ENCODE data around the gene MAP3K5.

Gene MAP3K5

DNA sequence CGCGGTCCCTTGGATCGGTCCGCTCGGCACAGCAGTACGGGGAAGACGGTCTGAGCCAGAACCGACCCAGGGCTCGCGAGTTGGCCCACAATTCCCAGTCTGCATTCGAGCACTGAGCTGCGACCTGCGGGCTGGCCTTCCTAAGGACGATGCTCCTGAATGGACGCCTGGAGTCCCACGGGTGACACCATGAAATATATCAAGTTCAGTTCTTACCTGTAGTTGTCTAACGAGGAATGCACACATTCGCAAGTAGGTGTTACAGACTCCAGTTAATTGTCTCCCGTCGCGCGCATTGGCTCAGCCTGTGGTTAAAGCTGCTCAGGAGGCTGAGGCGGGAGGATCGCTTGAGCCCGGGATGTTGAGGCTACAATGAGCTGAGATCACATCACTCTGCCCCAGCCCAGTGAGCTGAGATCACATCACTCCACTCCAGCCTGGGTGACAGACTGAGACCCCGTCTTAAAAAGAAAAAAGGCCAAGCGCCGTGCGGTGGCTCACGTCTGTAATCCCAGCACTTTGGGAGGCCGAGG, 30.9 kb upstream of the MAP3K5 start:
- H3K4me2 ChIP-seq (ENCODE audit: low read length): peak overlapping the region; percentile 78
- H3K18ac ChIP-seq (ENCODE audit: low read length): no peak overlapping the region
- H2AK5ac ChIP-seq (ENCODE audit: low read length): peak overlapping the region; percentile 77
- H4K8ac ChIP-seq (ENCODE audit: low read depth, low read length): no peak overlapping the region
- peak overlapping the region; percentile 77 for H3K9ac ChIP-seq (ENCODE audit: low read length)
- DNase-seq: no peak
- H3K4ac ChIP-seq (ENCODE audit: low read depth, low read length): peak overlapping the region; percentile 63
- no peaks in the 10 kb centered on the region for H3K79me2 ChIP-seq (ENCODE audit: control insufficient read depth, insufficient read depth, low read length)
- no peak overlapping the region for H2BK120ac ChIP-seq (ENCODE audit: low read depth, low read length)
- H3K4me3 ChIP-seq (ENCODE audit: low read length): peak overlapping the region; percentile 34
- H2BK5ac ChIP-seq (ENCODE audit: low read length): no peak overlapping the region
- peak overlapping the region; percentile 62 for H4K5ac ChIP-seq (ENCODE audit: low read length)
- peaks cover 1% of the 10 kb centered on the region for H3K36me3 ChIP-seq (ENCODE audit: control insufficient read depth, insufficient read depth, low read length)
- peak overlapping the region; percentile 34 for H3K23ac ChIP-seq (ENCODE audit: low read length)
- peak overlapping the region; percentile 97 for H3K56ac ChIP-seq (ENCODE audit: low read length)
- H3K27me3 ChIP-seq (ENCODE audit: insufficient read depth, low read length, poor library complexity): no peaks in the 10 kb centered on the region
- no CpG with 5 or more reads among the region's 31 CpGs for WGBS (ENCODE audit: extremely low coverage, insufficient coverage, low lambda C conversion rate)
- H2BK15ac ChIP-seq (replicated peaks; ENCODE audit: low read depth): no peak overlapping the region
- no peaks in the 10 kb centered on the region for H3K4me1 ChIP-seq (ENCODE audit: control insufficient read depth, low read depth, low read length)
- H3K27ac ChIP-seq (ENCODE audit: low read depth, low read length): no peak overlapping the region
- H3K79me1 ChIP-seq (ENCODE audit: low read length): peaks cover 2% of the 10 kb centered on the region

DNA sequence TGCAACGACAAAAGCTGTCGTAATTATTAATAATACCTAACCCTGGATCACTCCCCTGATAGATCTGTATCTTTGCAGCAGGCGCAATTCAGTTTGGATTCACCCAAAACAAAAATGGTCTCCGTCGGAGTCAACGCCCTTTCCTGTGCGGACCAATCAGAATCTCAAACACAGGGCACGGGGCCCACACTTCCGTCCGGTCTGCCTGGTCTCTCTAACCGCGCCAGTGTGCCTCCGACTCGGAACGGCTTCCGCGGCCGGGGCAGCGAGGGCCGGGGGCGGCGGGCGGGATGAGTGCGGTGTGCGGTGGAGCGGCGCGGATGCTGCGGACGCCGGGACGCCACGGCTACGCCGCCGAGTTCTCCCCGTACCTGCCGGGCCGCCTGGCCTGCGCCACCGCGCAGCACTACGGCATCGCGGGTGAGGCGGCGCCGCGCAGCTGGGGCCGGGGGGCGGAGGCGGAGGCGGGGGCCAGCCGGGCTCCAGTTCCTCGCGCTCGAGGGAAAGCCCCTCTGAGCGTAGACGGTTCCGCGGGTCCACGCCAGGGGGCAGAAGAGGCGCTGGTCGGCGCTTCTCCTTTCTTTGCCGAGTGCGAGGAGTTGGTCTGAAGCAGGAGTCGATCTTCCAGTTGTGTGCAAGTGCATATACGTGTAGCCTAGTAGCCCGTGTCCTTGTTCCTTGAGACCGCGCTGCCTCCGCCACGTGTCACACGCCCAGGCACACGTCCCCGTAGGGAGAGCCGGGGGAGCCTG, 30.3 kb upstream of the MAP3K5 start, which contains the start of gene PEX7:
PEX7 (plus strand) TSS at position 217 of the 752 bp plus-strand sequence; CDS start at position 291, 74 bp downstream.
- Histone ChIP-seq H3K23ac (ENCODE audit: low read length) (peak within 1 kb of the TSS; percentile 50), H3K4me3 (ENCODE audit: low read length) (peak within 1 kb of the TSS; percentile 51), H3K27me3 (ENCODE audit: insufficient read depth, low read length, poor library complexity) (no peaks in the 10 kb centered on the region), H3K4ac (ENCODE audit: low read depth, low read length) (peak within 1 kb of the TSS; percentile 63), H3K4me2 (ENCODE audit: low read length) (peak within 1 kb of the TSS; percentile 78), H3K9ac (ENCODE audit: low read length) (peak within 1 kb of the TSS; percentile 77), H3K18ac (ENCODE audit: low read length) (peak within 1 kb of the TSS; percentile 97), H4K5ac (ENCODE audit: low read length) (peak within 1 kb of the TSS; percentile 62), H3K4me1 (ENCODE audit: control insufficient read depth, low read depth, low read length) (no peaks in the 10 kb centered on the region), H2BK5ac (ENCODE audit: low read length) (no peak within 1 kb of the TSS), H2BK120ac (ENCODE audit: low read depth, low read length) (no peak within 1 kb of the TSS), H2BK15ac (replicated peaks; ENCODE audit: low read depth) (no peak within 1 kb of the TSS), H2AK5ac (ENCODE audit: low read length) (peak within 1 kb of the TSS; percentile 77), H3K27ac (ENCODE audit: low read depth, low read length) (peak within 1 kb of the TSS; percentile 77), H4K8ac (ENCODE audit: low read depth, low read length) (peak within 1 kb of the TSS; percentile 97), H3K79me1 (ENCODE audit: low read length) (peaks cover 2% of the 10 kb centered on the region), H3K56ac (ENCODE audit: low read length) (peak within 1 kb of the TSS; percentile 97), H3K36me3 (ENCODE audit: control insufficient read depth, insufficient read depth, low read length) (peaks cover 1% of the 10 kb centered on the region), H3K79me2 (ENCODE audit: control insufficient read depth, insufficient read depth, low read length) (no peaks in the 10 kb centered on the region)
- peak; percentile 97 for DNase-seq
- WGBS (ENCODE audit: extremely low coverage, insufficient coverage, low lambda C conversion rate): no CpG with 5 or more reads among the region's 78 CpGs

DNA sequence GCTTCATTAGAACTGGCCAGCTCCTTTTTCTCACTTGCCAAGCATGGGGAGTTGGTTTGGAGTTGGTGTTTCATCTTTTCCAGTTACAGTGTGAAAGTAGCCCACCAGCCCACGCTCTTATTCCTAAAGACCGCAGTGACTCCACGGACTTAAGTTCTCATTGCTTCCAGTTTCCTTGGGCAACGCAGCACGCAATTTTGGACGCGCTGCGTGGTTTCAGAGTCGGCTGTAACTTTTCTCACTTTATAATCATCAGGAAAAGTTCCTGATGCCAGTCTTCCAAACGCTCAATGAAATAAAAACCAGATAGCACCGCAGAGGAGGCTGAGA, 29.7 kb upstream of the MAP3K5 start:
- H2BK15ac ChIP-seq (replicated peaks; ENCODE audit: low read depth): no peak overlapping the region
- H2BK120ac ChIP-seq (ENCODE audit: low read depth, low read length): no peak overlapping the region
- no CpG with 5 or more reads among the region's 11 CpGs for WGBS (ENCODE audit: extremely low coverage, insufficient coverage, low lambda C conversion rate)
- H3K4ac ChIP-seq (ENCODE audit: low read depth, low read length): peak overlapping the region; percentile 21
- H3K27me3 ChIP-seq (ENCODE audit: insufficient read depth, low read length, poor library complexity): no peaks in the 10 kb centered on the region
- H3K18ac ChIP-seq (ENCODE audit: low read length): peak overlapping the region; percentile 97
- H3K79me1 ChIP-seq (ENCODE audit: low read length): peaks cover 2% of the 10 kb centered on the region
- no peaks in the 10 kb centered on the region for H3K79me2 ChIP-seq (ENCODE audit: control insufficient read depth, insufficient read depth, low read length)
- peak overlapping the region; percentile 49 for H3K9ac ChIP-seq (ENCODE audit: low read length)
- no peak overlapping the region for H2BK5ac ChIP-seq (ENCODE audit: low read length)
- H3K4me2 ChIP-seq (ENCODE audit: low read length): peak overlapping the region; percentile 27
- H4K8ac ChIP-seq (ENCODE audit: low read depth, low read length): peak overlapping the region; percentile 97
- H3K4me3 ChIP-seq (ENCODE audit: low read length): peak overlapping the region; percentile 5
- no peak overlapping the region for H2AK5ac ChIP-seq (ENCODE audit: low read length)
- no peaks in the 10 kb centered on the region for H3K4me1 ChIP-seq (ENCODE audit: control insufficient read depth, low read depth, low read length)
- H3K27ac ChIP-seq (ENCODE audit: low read depth, low read length): no peak overlapping the region
- H4K5ac ChIP-seq (ENCODE audit: low read length): no peak overlapping the region
- DNase-seq: no peak
- H3K23ac ChIP-seq (ENCODE audit: low read length): no peak overlapping the region
- H3K36me3 ChIP-seq (ENCODE audit: control insufficient read depth, insufficient read depth, low read length): peaks cover 1% of the 10 kb centered on the region
- H3K56ac ChIP-seq (ENCODE audit: low read length): peak overlapping the region; percentile 87

DNA sequence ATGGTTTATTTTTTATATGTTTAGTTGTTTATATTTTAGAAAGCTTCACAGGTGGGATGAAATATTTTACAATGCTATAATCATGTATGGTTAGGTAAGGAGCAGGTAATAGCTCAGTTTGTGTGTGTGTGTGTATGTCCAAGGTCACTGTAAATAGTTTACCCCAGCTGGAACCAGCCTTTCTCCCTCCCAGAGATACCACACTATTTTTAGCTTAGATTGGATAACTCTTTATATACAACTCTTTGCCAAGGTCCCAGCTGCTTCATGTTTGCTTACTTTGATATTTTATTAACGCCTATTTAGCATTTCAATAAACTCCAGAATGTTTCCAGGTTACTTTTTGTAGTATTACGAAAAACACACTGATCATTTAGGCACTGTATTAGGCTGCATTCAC, 28.3 kb upstream of the MAP3K5 start:
- Histone ChIP-seq H2BK5ac (ENCODE audit: low read length) (no peak overlapping the region), H2AK5ac (ENCODE audit: low read length) (no peak overlapping the region), H3K79me2 (ENCODE audit: control insufficient read depth, insufficient read depth, low read length) (no peaks in the 10 kb centered on the region), H3K9ac (ENCODE audit: low read length) (no peak overlapping the region), H3K27me3 (ENCODE audit: insufficient read depth, low read length, poor library complexity) (no peaks in the 10 kb centered on the region), H3K56ac (ENCODE audit: low read length) (no peak overlapping the region), H4K5ac (ENCODE audit: low read length) (no peak overlapping the region), H3K4me3 (ENCODE audit: low read length) (no peak overlapping the region), H3K27ac (ENCODE audit: low read depth, low read length) (no peak overlapping the region), H3K4ac (ENCODE audit: low read depth, low read length) (no peak overlapping the region), H2BK120ac (ENCODE audit: low read depth, low read length) (no peak overlapping the region), H3K4me2 (ENCODE audit: low read length) (no peak overlapping the region), H4K8ac (ENCODE audit: low read depth, low read length) (no peak overlapping the region), H2BK15ac (replicated peaks; ENCODE audit: low read depth) (no peak overlapping the region), H3K79me1 (ENCODE audit: low read length) (peaks cover 2% of the 10 kb centered on the region), H3K4me1 (ENCODE audit: control insufficient read depth, low read depth, low read length) (no peaks in the 10 kb centered on the region), H3K18ac (ENCODE audit: low read length) (no peak overlapping the region), H3K23ac (ENCODE audit: low read length) (no peak overlapping the region), H3K36me3 (ENCODE audit: control insufficient read depth, insufficient read depth, low read length) (no peaks in the 10 kb centered on the region)
- no CpG with 5 or more reads among the region's 2 CpGs for WGBS (ENCODE audit: extremely low coverage, insufficient coverage, low lambda C conversion rate)
- DNase-seq: no peak

DNA sequence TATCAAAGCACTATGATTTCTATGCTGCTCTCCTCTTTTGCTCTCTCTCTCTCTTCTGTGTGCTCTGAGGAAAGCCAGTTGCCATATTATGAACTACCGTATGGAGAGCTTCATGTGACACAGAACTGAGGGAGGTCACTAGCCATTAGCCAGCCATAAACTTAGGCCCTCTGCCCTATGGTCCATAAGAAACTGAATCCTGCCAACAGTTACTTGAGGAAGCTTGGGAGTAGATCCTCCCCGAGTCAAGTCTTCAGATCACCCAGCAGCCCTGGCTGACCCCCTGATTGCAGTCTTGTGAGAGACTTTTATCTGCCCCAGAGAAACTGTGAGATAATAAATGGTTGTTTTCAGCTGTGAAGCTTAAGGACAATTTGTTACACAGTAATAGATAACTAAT, 24.4 kb upstream of the MAP3K5 start:
- no peak overlapping the region for H2BK5ac ChIP-seq (ENCODE audit: low read length)
- no peak overlapping the region for H3K9ac ChIP-seq (ENCODE audit: low read length)
- no peak overlapping the region for H3K4ac ChIP-seq (ENCODE audit: low read depth, low read length)
- no peak overlapping the region for H3K56ac ChIP-seq (ENCODE audit: low read length)
- no peak overlapping the region for H2BK120ac ChIP-seq (ENCODE audit: low read depth, low read length)
- no peak overlapping the region for H3K4me3 ChIP-seq (ENCODE audit: low read length)
- H3K27me3 ChIP-seq (ENCODE audit: insufficient read depth, low read length, poor library complexity): no peaks in the 10 kb centered on the region
- no peak overlapping the region for H2BK15ac ChIP-seq (replicated peaks; ENCODE audit: low read depth)
- H3K18ac ChIP-seq (ENCODE audit: low read length): no peak overlapping the region
- H3K4me2 ChIP-seq (ENCODE audit: low read length): no peak overlapping the region
- no peak overlapping the region for H2AK5ac ChIP-seq (ENCODE audit: low read length)
- WGBS (ENCODE audit: extremely low coverage, insufficient coverage, low lambda C conversion rate): no CpG with 5 or more reads among the region's 2 CpGs
- no peak overlapping the region for H3K27ac ChIP-seq (ENCODE audit: low read depth, low read length)
- no peaks in the 10 kb centered on the region for H3K79me2 ChIP-seq (ENCODE audit: control insufficient read depth, insufficient read depth, low read length)
- no peaks in the 10 kb centered on the region for H3K36me3 ChIP-seq (ENCODE audit: control insufficient read depth, insufficient read depth, low read length)
- H3K23ac ChIP-seq (ENCODE audit: low read length): no peak overlapping the region
- H3K4me1 ChIP-seq (ENCODE audit: control insufficient read depth, low read depth, low read length): no peaks in the 10 kb centered on the region
- no peaks in the 10 kb centered on the region for H3K79me1 ChIP-seq (ENCODE audit: low read length)
- no peak overlapping the region for H4K8ac ChIP-seq (ENCODE audit: low read depth, low read length)
- DNase-seq: peak; percentile 57
- H4K5ac ChIP-seq (ENCODE audit: low read length): no peak overlapping the region
